Stimulated activated CD8-positive, alpha-beta memory T cell treated with anti-CD3 and anti-CD28 coated beads, Interleukin-12 subunit alpha, Interleukin-12 subunit beta, amount 100 ng/mL, for 1 hour (primary cell): ENCODE data around the gene CAMK2D.

Experiments used
- DNase-seq: peaks from one replicate; pipeline ENCODE4 v3.0.0-alpha.2; 2020; ENCODE audit warnings: low read depth

The CAMK2D gene

GRCh38 chr4:113564493-113564892 lies 197.0 kb downstream of the CAMK2D start:
- no peak for DNase-seq

- DNase-seq: no peak
These were observed 197.7 kb downstream of the CAMK2D start for GRCh38 chr4:113563691-113564378.

DNA sequence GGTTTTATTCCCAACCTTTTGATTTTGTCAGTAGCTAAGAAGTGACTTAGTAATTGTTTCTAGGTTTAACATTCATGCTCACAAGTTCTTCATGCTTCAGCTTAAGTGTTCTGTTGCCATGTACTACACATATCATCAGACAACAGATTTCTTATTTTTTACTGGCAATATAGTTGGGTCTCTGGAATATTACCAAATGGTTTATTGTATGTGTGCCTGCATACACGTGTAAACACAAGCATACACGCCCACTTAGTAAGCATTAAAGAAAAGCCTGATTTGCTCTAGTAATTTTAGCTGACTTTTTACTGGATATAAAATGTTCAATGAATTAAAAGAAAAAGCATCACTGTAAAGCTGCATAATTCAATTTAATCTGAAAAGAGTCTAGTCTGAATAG lies 199.8 kb downstream of the CAMK2D start:
- DNase-seq: no peak

DNA sequence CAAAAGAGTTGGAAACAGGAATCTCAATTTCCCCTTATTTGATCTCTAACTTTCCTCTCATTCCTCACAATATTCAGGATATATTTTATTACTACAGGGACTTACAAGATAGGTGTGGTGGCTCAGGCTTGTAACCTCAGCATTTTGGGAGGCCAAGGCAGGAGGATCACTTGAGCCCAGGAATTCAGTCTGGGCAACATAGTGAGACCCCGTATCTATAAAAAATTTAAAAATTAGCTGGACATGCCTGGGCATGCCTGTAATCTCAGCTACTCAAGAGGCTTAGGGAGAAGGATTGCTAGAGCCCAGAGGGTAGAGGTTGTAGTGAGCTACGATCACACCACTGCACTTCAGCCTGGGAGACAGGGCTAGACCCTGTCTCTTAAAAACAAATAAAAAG lies 200.4 kb downstream of the CAMK2D start:
- no peak for DNase-seq

DNA sequence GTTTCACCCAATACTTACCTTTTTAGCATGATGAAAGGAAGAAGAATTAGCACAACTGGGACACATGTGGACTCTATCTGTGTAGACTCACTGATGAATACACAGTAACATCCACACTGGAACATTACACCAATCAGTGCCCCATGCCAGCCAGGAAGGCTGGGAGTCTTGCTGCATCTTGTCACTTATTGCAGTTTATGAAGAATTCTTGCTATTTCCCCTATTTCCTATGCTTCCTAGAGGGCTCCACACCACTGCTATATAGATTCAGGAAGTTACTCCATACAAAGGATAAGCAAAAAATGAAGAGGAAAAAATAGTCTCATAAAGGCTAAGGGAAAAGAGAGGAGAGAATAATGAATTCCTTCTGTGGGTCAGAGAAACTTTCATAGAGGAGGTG lies 201.0 kb downstream of the CAMK2D start:
- DNase-seq: no peak

GRCh38 chr4:113559947-113560346 lies 201.6 kb downstream of the CAMK2D start:
- no peak for DNase-seq

DNA sequence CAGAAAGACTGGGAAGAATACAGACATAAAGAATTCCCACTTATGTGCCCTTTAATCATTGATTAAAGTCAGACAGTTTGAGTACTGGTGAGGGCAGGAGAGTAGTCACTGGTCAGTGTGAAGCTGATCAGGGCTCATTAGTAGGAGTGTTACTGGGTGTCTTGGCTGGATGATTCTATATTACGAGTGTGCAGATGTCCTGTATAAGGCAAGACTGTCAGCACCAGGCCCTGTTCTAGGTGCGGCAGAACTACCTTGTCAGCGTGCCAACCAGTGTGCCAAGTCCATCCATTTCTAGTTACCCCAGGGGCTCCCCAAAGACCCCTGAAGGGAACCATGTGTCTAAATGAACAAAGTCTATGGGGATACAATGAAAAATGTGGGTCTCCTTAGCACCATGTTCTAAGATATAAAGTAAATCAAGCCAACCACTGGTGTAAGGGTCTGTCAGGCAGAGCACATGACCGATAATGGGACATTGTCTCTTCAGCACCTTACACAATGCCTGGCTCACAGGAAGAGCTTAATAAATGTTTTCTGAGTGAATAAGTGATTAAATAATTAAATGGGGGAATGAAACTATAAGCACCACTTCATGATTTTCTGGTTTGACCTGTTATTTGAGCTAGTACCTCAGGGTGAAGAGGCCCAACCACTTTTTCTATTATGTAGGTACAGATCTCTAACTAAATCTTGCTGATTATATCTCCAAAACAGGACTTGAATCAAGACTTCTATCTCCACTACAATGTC lies 205.0 kb downstream of the CAMK2D start:
- DNase-seq: no peak

DNA sequence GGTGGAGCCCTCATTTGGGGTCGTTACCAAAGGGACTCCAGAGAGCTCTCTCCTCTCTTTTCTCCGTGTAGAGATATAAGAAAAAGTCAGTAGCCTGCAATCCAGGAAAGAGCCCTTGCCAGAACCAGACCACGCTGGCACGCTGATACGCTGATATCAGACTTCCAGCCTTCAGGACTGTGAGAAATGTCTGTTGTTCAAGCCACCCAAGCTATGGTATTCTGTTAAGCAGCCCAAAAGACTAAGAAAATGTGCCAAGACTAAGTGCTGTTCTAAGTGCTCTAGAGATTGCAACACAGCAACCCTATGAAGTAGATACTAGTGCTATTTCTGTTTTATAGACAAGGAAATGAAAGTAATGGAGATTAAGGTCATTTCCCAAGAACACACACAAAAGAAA lies 205.7 kb downstream of the CAMK2D start:
- DNase-seq: no peak

DNA sequence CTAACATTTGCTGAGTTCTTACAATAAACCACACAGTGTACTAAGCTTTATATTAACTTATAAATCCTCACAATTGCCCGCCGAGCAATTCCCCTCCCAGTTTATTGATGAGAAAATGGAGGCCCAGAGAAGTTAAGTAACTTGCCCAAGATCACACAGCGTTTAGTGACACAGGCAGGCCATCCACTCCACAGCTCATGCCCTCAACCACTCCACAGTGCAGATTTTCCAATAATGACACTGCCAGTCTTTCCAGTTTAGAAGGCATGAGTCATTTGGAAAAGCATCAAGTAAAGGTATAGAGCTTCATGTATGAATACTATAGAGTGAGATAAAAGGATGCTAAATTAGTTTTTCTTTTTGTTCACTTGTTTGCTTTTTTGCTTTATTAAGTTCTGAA lies 208.5 kb downstream of the CAMK2D start:
- no peak for DNase-seq

- DNase-seq: no peak
These were observed 211.0 kb downstream of the CAMK2D start for GRCh38 chr4:113550510-113550909.

GRCh38 chr4:113548303-113548702 lies 213.2 kb downstream of the CAMK2D start:
- no peak for DNase-seq

GRCh38 chr4:113547487-113548042 lies 214.0 kb downstream of the CAMK2D start:
- peak; percentile 84 for DNase-seq

- no peak for DNase-seq
These were observed 219.6 kb downstream of the CAMK2D start for GRCh38 chr4:113541933-113542332.

DNA sequence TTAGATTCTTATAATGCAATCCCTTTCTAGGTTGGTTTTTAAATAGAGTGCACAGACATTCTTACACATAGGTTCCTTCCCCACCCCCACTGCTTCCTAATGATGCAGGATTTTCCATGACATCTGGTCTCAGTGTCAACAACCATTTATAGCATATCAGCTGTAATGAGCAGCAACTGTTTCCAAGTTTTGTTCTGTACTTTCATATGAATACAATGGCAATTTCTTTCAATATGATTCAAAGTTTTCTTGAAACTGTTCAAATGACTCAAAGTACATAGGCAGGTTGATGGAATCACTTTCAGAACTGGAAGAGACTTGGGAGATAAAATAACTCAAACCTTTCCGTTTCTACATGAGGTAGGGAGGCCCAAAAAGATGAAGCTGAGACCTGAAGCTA lies 220.7 kb downstream of the CAMK2D start:
- no peak for DNase-seq

GRCh38 chr4:113539408-113539807 lies 222.1 kb downstream of the CAMK2D start:
- no peak for DNase-seq

DNA sequence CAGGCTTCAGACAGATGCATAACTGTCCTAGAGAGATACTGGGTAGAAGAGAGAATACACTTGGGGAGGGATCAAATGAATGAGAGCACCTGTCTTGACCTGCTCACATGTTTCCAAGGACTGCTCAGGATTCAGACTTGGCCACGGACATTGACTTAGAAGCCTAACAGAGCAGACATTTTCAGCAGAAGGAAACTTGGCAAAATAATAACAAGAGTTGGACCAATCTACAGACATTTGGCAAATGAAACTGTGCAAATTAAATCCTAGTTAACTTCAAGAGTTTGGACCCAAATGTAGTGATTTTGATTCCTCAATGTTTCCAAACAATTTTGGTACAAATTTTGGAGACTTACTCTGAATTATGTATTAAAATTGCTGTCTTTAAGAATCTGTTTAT lies 223.9 kb downstream of the CAMK2D start:
- DNase-seq: no peak

DNA sequence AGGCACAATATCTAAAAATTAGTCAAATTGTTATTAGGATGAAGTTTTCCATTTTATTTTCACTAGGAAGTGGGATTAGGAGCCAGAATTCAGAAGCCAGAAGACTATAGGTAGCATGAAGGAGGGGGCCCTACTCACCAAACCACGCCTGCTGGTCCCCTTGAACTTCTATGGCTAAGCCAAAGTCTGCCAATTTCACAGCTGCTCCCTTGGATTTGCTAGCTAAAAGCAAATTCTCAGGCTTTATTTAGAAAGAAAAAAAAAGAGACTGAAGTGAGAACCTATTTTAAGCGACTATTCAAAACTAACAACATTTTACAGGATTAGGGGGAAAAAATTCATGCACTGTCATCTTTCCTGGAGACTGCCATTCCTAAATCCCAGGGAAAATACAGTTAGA lies 224.3 kb downstream of the CAMK2D start:
- DNase-seq: no peak

GRCh38 chr4:113534711-113535110 lies 226.8 kb downstream of the CAMK2D start:
- DNase-seq: no peak

DNA sequence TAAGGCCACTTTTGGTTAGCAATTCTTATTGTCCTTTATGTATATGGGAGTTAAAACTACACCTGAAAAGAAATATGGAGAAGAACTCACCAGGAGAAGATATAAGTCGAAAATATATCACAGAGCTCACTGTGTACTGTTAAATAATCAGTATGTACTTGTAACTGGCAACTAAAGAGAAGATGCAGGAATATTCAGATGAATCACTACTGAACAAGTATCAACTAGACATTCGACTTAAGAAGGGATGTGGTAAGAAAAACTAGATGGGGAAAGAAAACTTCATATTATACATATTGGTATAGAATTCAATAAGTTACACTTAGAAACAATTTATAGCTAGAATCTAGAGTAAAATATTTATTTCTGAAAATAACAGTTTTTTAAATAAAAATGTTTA lies 230.0 kb downstream of the CAMK2D start:
- no peak for DNase-seq

DNA sequence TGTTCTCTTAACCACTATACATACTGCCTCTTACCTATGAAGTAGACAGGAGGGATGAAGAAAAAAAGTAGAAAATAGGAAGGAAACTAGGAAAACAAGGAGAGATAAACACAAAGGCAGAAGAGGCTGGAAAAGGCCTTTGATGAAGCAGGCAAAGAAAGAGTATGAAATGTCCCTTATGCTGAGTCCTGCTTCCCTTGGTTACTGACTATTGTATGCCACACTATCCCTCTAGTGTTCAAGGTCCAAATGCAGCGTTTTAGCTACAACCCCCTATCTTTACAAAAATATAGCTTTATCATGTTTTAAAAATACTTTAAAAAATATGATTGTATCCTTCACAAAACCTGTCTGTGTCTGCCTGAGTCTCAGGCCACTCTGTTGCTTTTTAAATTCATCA lies 233.1 kb downstream of the CAMK2D start:
- no peak for DNase-seq

GRCh38 chr4:113525521-113525920 lies 236.0 kb downstream of the CAMK2D start:
- DNase-seq: no peak

DNA sequence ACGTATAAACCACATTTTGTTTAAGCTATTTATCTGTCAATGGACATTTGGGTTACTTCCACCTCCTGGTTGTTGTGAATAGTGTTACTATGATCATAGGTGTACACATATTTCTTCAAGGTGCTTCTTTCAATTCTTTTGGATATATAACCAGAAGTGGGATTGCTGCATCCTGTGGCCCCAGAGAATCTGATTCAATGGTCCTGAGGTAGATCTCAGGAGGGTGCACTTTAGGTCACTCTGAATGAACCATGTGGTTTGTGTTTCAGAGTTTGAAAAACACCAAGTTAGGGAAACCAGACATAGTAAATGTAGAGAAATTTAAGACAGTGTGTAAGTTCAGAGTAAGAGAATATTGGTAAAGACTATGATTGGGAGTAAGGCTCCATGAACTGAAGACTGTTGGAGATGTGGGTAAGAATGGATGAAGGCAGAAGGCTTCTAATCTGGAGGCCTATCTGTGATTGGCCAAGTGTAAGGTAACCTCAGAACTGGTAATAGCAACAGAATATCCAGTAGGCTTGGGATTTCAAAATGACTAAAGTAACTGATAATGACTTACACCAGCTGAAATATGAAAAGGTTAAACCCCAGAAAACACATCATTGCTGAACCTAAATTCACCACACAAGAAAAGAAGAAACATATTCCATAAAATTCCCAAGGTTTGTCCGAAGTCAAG lies 236.9 kb downstream of the CAMK2D start:
- DNase-seq: no peak

GRCh38 chr4:113524096-113524495 lies 237.4 kb downstream of the CAMK2D start:
- DNase-seq: no peak
